GM19397 (cell line): ENCODE data around the gene STAT5A.
"Not testable (repeated sequence)": the region's sequence is repeated elsewhere in the genome, so short reads cannot be mapped to it uniquely, and the experiment has no call there.

Source experiments
- ATAC-seq: cut with Tn5 transposase; IDR thresholded peaks from one replicate; pipeline ENCODE4 v1.9.1; 2021; ENCODE audit warnings: mild to moderate bottlenecking, moderate library complexity; ENCODE audit not compliant: unreplicated experiment

STAT5A gene

DNA sequence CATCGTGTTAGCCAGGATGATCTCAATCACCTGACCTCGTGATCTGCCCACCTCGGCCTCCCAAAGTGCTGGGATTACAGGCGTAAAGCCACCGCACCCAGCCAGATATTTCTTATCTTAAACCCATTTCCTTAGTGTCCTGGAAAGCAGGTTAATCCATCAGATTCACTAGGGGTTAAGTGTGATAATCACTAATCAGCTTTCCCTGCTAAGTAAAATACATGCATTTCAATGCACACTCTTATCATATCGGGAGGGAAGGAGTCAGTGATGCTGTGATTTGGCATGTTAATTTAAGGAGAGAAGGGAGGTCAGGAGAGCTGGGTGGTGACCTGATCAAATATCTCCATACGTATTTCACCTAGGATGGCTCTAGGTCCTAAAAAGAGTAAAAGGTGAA, 70.8 kb downstream of the STAT5A start:
- no peak for ATAC-seq

DNA sequence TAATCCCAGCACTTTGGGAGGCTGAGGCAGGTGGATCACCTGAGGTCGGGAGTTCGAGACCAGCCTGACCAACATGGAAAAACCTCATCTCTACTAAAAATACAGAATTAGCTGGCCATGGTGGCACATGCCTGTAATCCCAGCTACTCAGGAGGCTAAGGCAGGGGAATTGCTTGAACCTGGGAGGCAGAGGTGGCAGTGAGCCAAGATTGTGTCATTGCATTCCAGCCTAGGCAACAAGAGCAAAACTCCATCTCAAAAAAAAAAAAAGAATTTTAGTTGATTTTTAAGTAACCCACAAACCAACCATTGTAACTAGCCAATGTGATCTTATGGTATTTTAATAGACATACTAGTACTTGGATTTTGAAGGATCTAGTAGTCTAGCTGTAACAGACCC, 72.1 kb downstream of the STAT5A start:
- not testable (repeated sequence) for ATAC-seq
